ENCODE data around the gene RYR2.

- TF ChIP-seq, protein P1, sequence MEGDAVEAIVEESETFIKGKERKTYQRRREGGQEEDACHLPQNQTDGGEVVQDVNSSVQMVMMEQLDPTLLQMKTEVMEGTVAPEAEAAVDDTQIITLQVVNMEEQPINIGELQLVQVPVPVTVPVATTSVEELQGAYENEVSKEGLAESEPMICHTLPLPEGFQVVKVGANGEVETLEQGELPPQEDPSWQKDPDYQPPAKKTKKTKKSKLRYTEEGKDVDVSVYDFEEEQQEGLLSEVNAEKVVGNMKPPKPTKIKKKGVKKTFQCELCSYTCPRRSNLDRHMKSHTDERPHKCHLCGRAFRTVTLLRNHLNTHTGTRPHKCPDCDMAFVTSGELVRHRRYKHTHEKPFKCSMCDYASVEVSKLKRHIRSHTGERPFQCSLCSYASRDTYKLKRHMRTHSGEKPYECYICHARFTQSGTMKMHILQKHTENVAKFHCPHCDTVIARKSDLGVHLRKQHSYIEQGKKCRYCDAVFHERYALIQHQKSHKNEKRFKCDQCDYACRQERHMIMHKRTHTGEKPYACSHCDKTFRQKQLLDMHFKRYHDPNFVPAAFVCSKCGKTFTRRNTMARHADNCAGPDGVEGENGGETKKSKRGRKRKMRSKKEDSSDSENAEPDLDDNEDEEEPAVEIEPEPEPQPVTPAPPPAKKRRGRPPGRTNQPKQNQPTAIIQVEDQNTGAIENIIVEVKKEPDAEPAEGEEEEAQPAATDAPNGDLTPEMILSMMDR (IDR thresholded peaks at IDR 0.05; ENCODE audit: low read depth, low read length): no peak
- no peak for TF ChIP-seq EZH2phosphoT487 (IDR thresholded peaks at IDR 0.05; ENCODE audit: low read depth)
Measured at GRCh38 chr1:237763751-237764150, 721.8 kb downstream of the RYR2 start.

All from OCI-LY3 (cell line).